Gastrocnemius medialis (tissue), 4 donors: ENCODE measurements around the gene SAMHD1. TPM values are rescaled to one million over a fixed set of nuclear protein-coding genes. Genes with fewer than 3 reads are reported as not detected.

Experiments used
- ATAC-seq, 2 donors: fragments of 150-250 bp; one replicate each; pipeline ENCODE4 v1.9.1; 2016
- DNase-seq, 2 donors: peaks; one replicate each; pipeline ENCODE4 v3.0.0-alpha.2; 2019
- H3K27ac ChIP-seq, 4 donors: fragments of 200-600 bp; sonication (generic); 1 replicate in 1 of 4; 2 replicates in 3 of 4; pipeline ENCODE4 v1.5.1; 2016 to 2018; ENCODE audit warnings: mild to moderate bottlenecking in 2 of 4, moderate library complexity in 1 of 4
- H3K27me3 ChIP-seq, 3 donors: fragments of 200-600 bp; sonication (generic) in 2 of 3; 1 replicate in 1 of 3; 2 replicates in 2 of 3; pipeline versions ENCODE4 v1.5.1 to v1.6.0; 2016 to 2019; ENCODE audit warnings: mild to moderate bottlenecking in 1 of 3, moderate library complexity in 1 of 3
- H3K36me3 ChIP-seq, 2 donors: fragments of 200-600 bp; sonication (generic) in 1 of 2; one replicate each; pipeline ENCODE4 v1.5.1; 2017 to 2018
- H3K4me1 ChIP-seq, 2 donors: fragments of 200-600 bp; sonication (generic) in 1 of 2; one replicate each; pipeline ENCODE4 v1.5.1; 2016 to 2017; ENCODE audit warnings: mild to moderate bottlenecking in 2 of 2
- H3K4me3 ChIP-seq, 4 donors: fragments of 200-600 bp; sonication (generic) in 3 of 4; 1 replicate in 1 of 4; 2 replicates in 3 of 4; pipeline ENCODE4 v1.5.1; 2016 to 2019; ENCODE audit warnings: mild to moderate bottlenecking in 2 of 4
- H3K9me3 ChIP-seq, 3 donors: fragments of 200-600 bp; sonication (generic) in 2 of 3; 1 replicate in 1 of 3; 2 replicates in 2 of 3; pipeline ENCODE4 v1.5.1; 2016 to 2019
- CTCF ChIP-seq, 5 experiments: fragments of 450-650 bp in 3 of 5; fragments of 200-600 bp in 2 of 5; sonication (generic) in 2 of 5; IDR thresholded peaks in 4 of 5; conservative IDR thresholded peaks in 1 of 5; 1 replicate in 4 of 5; 2 replicates in 1 of 5; pipeline ENCODE4 v1.5.1; 2016 to 2019; ENCODE audit warnings: antibody characterized with exemption in 5 of 5, mild to moderate bottlenecking in 3 of 5, moderate library complexity in 3 of 5
- POLR2A ChIP-seq, 2 donors: fragments of 450-650 bp; IDR thresholded peaks; one replicate each; pipeline ENCODE4 v1.6.1; 2017; ENCODE audit warnings: antibody characterized with exemption in 2 of 2, mild to moderate bottlenecking in 2 of 2, moderate library complexity in 2 of 2
- in situ Hi-C, 4 donors: fragments of 200-750 bp; cut with MboI; loops; one replicate each; pipeline versions ENCODE4 v1.15.0 to v1.8.0; 2017; ENCODE audit warnings: low sequenced_read_pairs in 4 of 4
- intact Hi-C: fragments of 100-400 bp; cut with DNase I; formaldehyde crosslinking; loops from one replicate; pipeline ENCODE4 v1.15.1; 2023; ENCODE audit warnings: low total_unique reads
- total RNA-seq, 4 donors: library from RNA; depleted of rRNA; stranded (reverse); fragments of >200 nt; gene quantifications; one replicate each; pipeline versions ENCODE4 v1.1.0 to v1.2.3, GENCODE V29; 2016

SAMHD1 gene
- total RNA-seq, 4 donors from 2014 or later, result 37.5 to 84.1 (median 69.4) TPM

DNA sequence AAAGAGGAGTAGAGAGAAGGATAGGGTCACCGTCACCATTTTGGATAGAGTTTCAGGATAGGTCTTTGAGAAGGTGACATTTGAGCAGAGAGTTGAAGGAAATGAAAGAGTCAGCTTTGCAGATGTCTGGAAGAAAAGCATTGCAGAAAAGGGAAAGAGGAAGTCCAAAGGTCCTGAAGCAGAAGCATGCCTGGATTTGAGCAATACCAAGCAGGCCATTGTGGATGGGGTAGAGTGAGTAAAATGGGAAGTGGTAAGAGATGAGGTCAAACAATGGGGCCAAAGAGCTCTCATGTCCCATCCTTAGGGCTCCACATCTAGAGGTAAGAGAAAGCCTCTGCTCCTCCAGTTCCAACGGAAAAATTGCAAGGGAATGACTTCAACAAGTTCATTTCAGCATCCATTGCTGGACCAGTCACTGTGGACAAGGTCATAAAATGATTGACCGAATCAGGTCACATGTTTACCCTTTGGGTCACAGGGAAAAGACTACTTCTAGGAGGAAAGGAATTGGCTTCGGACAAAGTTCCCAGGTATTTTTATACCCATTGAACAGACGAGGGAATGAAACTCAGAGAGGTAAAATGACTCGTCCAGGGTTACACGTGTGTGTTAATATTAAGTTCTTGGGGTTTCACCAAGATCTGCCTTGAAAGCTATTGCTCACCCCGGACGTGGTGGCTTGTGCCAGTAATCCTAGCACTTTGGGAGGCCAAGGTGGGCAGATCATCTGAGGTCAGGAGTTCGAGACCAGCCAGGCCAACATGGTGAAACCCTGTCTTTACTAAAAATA is 6.6 kb upstream of the SAMHD1 start:
- Histone ChIP-seq H3K4me3 (no peak overlapping the region), H3K4me1 (no peaks in the 10 kb centered on the region), H3K36me3 (no peaks in the 10 kb centered on the region), H3K27ac (no peak overlapping the region), H3K27me3 (no peaks in the 10 kb centered on the region), H3K9me3 (no peaks in the 10 kb centered on the region)
- TF ChIP-seq POLR2A (IDR thresholded peaks at IDR 0.05) (no peak), CTCF (IDR thresholded peaks at IDR 0.05 in 4 of 5, conservative IDR thresholded peaks at IDR 0.05 in 1 of 5) (no peak)
- ATAC-seq (peak in 1 of 2 donors; percentile 44), DNase-seq (no peak)
- intact Hi-C loops (no loop called here), in situ Hi-C loops (no loop called here)

GRCh38 chr20:36956674-36957073 is 5.2 kb upstream of the SAMHD1 start:
- no peak overlapping the region for H3K27ac ChIP-seq
- no peaks in the 10 kb centered on the region for H3K36me3 ChIP-seq
- no peaks in the 10 kb centered on the region for H3K9me3 ChIP-seq
- in situ Hi-C loops, result no loop called here
- no peak for TF ChIP-seq POLR2A (IDR thresholded peaks at IDR 0.05)
- intact Hi-C loops, result no loop called here
- DNase-seq (no peak), ATAC-seq (no peak)
- no peaks in the 10 kb centered on the region for H3K27me3 ChIP-seq
- H3K4me1 ChIP-seq, result peaks cover 0 to 7% of the 10 kb centered on the region in 2 donors
- no peak overlapping the region for H3K4me3 ChIP-seq

DNA sequence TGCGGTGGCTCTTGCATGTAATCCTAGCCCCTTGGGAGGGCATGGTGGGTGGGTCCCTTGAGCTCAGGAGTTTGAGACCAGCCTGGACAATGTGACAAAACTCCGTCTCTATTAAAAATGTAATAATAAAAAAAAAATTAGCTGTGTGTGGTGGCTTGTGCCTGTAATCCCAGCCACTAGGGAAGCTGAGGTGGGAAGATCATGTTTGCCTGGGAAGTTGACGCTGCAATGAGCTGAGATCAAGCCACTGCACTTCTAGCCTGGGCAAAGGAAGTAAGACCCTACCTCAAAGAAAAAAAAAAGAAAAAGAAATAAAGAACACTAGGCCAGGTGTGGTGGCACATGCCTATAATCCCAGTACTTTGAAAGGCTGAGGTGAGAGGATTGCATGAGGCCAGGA is 4.5 kb upstream of the SAMHD1 start:
- in situ Hi-C loops (no loop called here), intact Hi-C loops (no loop called here)
- H3K4me1 ChIP-seq, result peaks cover 0 to 7% of the 10 kb centered on the region in 2 donors
- H3K9me3 ChIP-seq, result no peaks in the 10 kb centered on the region
- no peak for DNase-seq
- ATAC-seq, result no peak
- no peak overlapping the region for H3K4me3 ChIP-seq
- no peaks in the 10 kb centered on the region for H3K36me3 ChIP-seq
- no peaks in the 10 kb centered on the region for H3K27me3 ChIP-seq
- TF ChIP-seq CTCF (IDR thresholded peaks at IDR 0.05 in 4 of 5, conservative IDR thresholded peaks at IDR 0.05 in 1 of 5) (no peak), POLR2A (IDR thresholded peaks at IDR 0.05) (no peak)
- no peak overlapping the region for H3K27ac ChIP-seq

DNA sequence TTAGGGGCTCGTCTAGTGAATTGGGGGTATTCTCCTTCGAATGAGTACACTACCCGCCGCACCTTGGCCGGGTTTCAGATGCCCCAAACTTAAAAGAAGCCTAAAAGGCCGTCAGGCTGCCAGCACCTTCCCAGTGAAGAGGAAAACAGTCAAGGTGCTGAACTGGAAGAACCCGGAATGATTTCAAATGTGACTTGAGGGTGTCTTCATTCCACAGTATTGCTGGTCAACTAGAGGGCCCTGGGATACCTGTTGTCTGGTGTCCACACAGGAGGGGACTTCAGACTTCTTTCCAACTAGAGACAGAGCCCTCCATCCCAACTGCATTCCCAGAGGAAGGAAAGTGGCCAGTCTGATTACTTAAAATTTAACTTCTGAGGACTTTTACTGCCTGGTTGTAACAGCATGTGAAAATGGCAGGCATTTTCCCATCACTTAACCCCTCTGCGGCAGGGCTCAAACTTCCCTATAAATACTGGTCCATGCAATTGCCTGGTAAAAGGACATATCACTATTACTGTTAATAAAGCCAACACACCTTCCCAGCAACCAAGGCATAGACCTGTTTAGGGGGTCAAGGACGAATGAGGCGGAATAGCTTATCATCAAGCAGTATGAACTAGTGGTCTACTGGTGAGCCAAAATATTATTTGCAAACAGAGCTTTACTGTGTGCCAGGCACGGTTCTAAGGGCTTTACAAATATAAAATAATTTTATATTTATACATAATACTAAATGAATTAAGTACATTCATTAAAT is 651 bp upstream of the SAMHD1 start:
- TF ChIP-seq POLR2A (IDR thresholded peaks at IDR 0.05) (no peak), CTCF (IDR thresholded peaks at IDR 0.05 in 4 of 5, conservative IDR thresholded peaks at IDR 0.05 in 1 of 5) (no peak)
- H3K4me1 ChIP-seq, result peaks cover 5 to 25% of the 10 kb centered on the region in 2 donors
- no peaks in the 10 kb centered on the region for H3K36me3 ChIP-seq
- intact Hi-C loops, result loop anchor here (5.0 kb wide), 1 partner anchor 145 kb away; the partner anchor contains the start of gene RBL1
- ATAC-seq, result peak in 1 of 2 donors; percentile 3
- peak overlapping the region; percentile 89 to 100 (median 98) for H3K4me3 ChIP-seq
- H3K27me3 ChIP-seq, result no peaks in the 10 kb centered on the region
- no peak for DNase-seq
- H3K27ac ChIP-seq, result peak overlapping the region; percentile 71 to 98 (median 91)
- H3K9me3 ChIP-seq, result no peaks in the 10 kb centered on the region
- in situ Hi-C loops, result no loop called here
